NCI-H128 (cell line): ENCODE measurements around the gene TP53BP1.

Experiments
- DNase-seq: peaks from one replicate; lab custom pipeline; 2025; ENCODE audit not compliant: unreplicated experiment; lab: John Stamatoyannopoulos, UW

Gene TP53BP1

DNA sequence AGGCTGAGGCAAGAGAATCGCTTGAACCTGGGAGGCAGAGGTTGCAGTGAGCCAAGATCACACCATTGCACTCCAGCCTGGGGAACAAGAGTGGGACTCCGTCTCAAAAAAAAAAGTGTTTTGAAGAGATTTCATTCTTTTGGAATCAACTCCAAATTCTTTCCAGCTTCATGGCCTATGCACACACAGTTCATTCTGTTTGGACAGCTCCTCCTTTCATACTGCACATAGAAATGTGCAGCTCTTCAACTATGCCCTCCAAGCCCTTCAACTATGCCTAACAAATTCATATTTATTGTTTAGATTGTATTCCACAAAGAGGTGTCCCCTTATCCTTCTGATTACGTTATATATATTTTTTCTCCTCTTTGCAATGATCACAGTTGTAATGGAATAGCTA is 4.2 kb downstream of the TP53BP1 start:
- DNase-seq: no peak

DNA sequence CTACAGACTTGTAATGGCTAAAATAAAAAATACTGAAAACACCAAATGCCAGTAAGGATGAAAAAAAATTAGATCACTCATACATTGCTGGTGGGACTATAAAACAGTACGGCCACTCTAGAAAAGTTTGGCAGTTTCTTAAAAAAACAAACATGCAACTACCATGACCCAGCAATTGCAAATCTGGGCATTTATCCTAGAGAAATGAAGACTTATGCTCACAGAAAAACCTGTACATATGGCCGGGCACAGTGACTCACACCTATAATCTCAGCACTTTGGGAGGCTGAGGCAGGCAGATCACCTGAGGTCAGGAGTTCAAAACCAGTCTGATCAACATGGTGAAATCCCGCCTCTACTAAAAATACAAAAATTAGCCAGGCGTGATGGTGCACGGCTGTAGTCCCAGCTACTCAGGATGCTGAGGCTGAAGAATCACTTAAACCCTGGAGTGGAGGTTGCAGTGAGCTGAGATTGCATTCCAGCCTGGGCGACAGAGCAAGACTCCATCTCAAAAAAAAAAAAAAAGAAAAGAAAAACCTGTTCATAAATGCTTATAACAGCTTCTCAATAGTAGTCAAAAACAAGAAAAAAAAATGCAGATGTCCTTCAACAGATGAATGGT is 5.6 kb downstream of the TP53BP1 start:
- no peak for DNase-seq

DNA sequence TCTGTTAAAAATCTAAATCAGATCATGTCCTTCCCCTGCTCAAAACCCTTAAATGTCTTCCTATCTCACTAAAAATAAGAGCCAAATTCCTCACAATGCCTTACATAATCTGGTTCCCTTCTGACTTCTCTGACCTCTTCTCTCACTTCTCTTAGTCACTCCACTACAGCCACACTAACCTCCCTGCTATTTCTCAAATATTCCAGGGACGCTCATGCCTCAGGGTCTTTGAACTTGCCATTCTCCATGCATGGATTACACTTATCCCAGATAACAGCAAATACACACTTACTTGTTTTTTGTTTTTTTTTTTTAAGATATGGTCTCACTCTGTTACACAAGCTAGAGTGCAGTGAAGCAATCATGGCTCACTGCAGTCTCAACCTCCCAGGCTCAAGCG is 8.5 kb downstream of the TP53BP1 start:
- no peak for DNase-seq

DNA sequence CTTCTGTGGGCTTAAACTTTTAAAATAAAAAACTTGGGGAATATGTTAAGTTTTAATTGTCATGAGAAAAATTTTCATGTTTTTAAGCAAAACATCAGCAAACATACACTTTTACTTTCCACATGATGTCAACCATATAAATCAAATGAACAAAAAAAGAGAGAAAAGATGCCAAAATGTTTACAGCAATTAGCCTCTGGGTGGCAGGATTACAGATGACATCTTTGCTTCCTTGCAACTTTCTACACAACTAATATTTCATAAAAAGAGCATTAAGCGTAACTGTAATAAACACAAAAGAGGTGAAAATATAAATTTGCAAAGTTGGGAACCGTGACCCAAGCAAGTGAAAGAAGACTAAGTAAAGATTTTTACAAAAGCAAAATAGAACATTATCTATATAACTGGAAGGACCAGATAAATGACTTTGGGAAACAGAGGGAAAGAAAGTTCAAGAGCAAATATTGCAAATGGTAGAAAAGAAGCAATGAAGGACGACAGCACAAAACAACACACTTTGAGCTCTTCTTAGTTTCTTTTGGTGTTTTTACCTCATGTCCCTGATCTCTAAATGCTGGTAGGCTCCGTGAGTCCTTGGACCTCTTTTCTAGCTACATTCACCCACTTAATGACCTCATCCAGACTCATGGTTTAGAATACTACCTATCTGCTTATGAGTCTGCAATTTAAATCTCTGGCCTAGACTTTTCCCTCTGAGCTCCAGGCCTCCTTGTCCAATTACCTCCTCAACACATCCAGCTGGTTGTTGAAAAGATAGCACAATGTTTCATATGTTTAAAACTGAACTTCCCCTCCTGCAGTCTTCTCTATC is 9.4 kb downstream of the TP53BP1 start:
- no peak for DNase-seq

DNA sequence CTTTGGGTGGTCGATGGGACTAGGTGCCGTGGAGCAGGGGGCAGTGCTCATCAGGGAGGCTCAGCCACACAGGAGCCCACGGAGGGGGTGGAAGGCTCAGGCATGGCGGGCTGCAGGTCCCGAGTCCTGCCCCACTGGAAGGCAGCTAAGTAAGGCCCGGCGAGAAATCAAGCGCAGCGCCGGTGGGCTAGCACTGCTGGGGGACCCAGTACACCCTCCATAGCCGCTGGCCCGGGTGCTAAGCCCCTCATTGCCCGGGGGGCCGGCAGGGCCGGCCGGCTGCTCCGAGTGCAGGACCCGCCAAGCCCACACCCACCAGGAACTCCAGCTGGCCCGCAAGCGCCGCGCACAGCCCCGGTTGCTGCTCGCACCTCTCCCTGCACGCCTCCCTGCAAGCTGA is 19.1 kb downstream of the TP53BP1 start:
- no peak for DNase-seq

DNA sequence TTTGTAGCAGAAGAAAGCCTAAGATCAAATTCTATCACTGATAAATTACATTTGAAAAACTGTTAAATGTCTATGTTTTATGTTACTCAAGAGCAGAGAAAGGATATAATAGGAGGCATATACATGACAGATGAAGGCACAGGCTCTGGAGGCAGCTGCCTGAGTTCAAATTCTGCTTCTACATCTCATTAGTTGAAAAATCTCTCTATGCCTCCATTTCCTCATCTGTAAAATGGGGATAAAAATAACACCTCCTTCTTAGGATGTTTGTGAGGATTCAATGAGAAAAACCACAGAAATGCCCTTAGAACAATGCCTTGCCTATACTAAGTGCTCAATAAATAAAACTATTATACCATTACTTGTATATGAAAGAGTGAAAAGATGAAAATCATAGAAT is 21.0 kb downstream of the TP53BP1 start:
- no peak for DNase-seq

- DNase-seq: no peak
Observed at GRCh38 chr15:43469867-43470266, 23.1 kb downstream of the TP53BP1 start.

DNA sequence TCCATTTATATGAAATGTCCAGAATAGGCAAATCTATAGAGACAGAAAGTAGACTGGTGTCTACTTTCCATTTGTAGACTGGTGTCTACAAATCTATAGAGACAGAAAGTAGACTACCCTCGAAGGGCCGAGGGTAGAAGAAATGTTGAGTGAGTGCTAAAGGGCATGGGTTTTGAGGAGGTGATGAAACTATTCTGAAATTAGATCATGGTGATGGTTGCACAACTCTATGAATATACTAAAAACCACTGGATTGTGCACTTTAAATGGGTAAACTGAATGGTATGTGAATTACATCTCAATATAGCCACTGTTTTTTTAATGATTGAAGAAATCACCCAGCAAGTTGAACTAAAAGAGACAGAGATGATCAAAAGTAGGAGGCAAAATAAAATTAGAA is 27.9 kb downstream of the TP53BP1 start:
- DNase-seq: no peak

DNA sequence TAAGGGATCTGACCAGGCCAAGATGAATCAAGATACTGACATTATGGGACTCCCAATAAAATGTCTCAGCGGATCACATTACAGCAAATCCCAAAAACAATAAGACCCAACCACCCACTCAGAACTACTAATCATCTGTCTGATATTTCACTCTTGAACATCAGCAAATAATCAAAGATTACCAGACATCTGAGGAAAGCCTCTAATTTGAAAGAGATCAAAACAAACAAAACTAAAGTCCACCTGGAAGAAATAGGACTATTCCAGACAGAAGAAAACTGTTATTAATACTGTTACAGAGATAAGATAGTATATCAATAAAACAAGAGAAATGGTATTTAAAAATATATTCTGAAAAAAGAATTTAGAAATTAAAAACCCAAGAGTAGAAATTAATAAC is 29.0 kb downstream of the TP53BP1 start:
- no peak for DNase-seq

GRCh38 chr15:43463507-43463906 is 29.4 kb downstream of the TP53BP1 start:
- DNase-seq: no peak

DNA sequence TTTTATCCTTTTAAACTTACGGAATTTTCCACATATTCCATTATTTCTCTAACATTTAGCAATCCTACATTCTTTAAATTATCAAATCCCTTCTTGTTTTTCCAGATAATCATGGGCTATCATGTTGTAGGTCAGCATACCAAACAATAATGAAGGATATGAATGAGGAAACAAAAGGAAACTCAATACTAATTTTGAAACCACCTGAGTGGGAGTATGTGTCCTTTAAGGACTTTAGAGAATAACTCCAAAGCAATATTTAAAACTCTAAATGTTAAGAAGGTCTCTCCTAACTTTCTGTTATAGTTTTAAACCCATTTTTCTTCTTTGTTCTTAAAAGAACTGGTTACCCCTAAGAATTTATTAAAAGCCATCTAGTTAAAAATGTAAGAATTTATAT is 43.0 kb downstream of the TP53BP1 start:
- DNase-seq: no peak

- no peak for DNase-seq
Observed at GRCh38 chr15:43446344-43446743, 46.6 kb downstream of the TP53BP1 start.

- DNase-seq: no peak
Observed at GRCh38 chr15:43441316-43441715, 51.6 kb downstream of the TP53BP1 start.

DNA sequence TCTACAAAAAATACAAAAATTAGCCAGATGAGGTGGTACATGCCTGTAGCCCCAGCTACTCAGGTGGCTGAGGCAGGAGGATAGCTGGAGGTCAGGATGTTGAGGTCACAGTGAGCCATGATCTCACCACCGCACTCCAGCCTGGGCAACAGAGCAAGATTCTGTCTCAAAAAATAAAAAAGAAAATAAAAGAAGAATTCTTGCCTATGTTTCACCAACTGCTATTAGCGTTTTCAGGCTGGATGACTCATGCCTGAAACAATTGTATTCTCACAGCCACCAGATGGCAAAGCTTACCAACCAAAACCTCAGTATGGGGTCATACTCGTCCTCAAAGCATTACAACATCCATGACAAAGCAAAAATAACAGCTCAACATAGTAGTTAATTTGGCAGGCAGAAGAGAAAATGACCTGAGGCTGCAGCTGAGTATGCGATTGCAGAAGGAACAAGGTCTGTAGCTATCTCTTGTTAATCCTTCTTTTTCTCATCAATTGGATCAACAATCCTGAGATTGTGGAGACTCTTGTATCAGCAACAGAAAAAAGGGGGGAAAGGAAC is 52.2 kb downstream of the TP53BP1 start:
- peak; percentile 0 for DNase-seq

DNA sequence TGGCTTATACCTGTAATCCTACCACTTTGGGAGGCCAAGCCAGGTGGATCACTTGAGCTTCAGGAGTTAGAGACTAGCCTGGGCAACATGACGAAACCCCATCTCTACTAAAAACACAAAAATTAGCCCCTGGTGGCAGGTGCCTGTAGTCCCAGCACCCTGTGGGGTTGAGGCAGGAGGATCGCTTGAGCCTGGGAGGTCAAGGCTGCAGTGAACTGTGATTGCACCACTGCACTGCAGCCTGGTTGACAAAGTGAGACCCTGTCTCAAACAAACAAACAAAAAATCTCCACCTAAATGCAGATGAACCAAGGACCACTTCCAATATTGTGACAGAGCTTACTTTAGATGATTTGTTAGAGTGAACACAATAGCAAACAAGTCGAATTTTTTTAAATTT is 53.7 kb downstream of the TP53BP1 start:
- no peak for DNase-seq

DNA sequence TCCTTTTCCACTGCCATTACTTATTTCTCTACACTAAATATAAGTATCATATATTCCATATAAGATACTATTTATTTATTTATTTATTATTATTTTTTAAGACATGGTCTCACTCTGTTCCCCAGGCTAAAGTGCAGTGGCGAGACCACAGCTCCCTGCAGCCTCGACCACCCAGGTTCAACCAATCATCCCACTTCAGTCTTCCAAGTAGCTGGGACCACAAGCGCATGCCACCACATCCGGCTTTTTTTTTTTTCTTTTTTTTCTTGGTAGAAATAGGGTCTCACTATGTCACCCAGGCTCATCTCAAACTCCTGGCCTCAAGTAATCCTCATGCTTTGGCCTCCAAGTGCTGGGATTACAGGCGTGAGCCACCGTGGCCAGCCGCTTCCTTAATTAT is 56.6 kb downstream of the TP53BP1 start:
- DNase-seq: no peak

DNA sequence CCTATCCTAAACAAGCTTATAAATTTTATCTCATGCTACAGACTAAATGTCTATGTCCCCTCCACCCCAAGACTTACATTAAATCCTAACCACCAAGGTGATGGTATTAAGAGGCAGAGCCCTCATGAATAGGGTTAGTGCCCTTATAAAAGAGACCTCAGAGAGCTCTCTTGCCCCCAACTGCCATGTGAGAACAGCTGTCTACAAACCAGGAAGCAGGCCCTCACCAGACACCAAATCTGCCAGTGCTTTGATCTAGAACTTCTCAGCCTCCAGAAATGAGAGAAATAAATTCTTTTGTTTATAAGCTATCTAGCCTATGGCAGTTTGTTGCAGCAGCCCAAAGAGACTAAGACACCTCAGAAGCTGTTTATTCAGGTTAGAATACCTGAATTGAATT is 58.5 kb downstream of the TP53BP1 start:
- no peak for DNase-seq

DNA sequence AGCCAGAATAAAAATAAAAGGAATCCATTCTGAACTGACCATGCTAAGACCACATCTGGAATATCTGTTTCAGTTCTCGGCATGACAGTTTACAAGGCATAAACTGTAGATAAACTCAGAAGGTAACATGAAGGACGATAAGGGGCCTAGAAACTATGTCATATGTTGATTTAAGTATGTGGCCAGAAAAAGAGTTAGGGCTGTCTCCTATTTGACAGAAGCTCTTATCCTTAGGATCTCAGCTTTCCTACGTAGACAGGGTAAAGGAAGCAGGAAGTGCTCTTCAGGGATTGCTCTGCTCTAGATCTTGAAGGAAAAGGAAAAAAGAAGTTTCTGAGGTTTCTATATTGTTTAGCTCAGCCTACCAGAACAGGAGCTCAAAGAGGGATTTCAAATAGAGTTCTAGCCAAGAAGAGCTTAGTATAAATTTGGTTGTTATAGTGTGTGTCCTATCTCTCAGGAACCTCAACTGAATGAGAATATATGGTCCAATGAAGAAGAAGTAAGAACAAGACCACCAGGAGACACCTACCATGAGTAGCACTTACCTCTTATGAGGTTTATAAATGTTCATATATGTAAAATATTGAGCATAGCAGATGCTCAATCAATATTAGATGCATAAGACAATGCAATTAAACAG is 59.2 kb downstream of the TP53BP1 start:
- no peak for DNase-seq

DNA sequence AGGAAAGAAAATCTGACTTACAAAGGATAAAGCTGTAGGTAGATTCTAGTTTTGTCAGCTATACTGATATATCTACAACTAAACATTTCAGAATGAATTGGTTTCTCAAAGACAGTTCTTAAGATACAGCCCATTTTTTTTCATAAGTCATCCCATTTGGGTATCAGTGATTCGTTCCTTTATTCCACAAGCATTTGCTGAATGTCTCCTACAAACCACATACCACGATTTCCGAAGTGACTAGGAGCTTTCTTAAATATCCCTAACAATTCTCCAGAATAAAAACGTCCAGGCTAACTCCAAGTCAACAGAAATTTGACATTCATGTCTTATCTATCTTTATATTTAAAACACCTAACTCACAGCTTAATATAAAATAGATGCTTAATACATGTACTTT is 59.8 kb downstream of the TP53BP1 start:
- no peak for DNase-seq

DNA sequence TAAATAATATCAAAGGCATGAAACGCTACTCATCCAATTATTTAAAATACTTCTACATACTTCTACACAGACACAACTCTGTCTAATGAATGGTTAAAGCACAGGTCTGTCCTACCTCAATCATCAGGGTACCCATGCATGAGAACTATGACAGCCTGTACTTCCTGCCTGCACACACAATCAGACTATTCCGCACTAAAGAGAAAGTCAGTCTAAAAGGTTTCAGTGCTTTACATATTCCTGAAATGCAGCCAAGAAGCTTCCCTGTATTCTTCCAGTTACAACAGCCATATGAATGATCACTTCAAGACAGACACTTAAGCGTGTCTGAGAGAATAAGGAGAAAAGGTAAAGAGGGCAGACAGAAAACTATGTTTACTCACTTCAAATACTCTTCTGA is 63.3 kb downstream of the TP53BP1 start:
- DNase-seq: no peak

GRCh38 chr15:43423793-43424192 is 69.2 kb downstream of the TP53BP1 start:
- DNase-seq: no peak

- no peak for DNase-seq
Observed at GRCh38 chr15:43420876-43421275, 72.1 kb downstream of the TP53BP1 start.
